Measurements from ENCODE around the gene HMHB1.

HMHB1 gene

GRCh38 chr5:143843461-143843860 is 31.5 kb downstream of the HMHB1 start:
- Histone ChIP-seq H3K9ac (ENCODE audit: low read length) (no peak overlapping the region), H3K36me3 (ENCODE audit: control insufficient read depth, insufficient read depth, low read length) (no peaks in the 10 kb centered on the region), H3K27ac (ENCODE audit: low read depth, low read length) (no peak overlapping the region), H3K4me3 (ENCODE audit: low read length) (no peak overlapping the region), H3K4me1 (ENCODE audit: control insufficient read depth, insufficient read depth, low read length) (no peaks in the 10 kb centered on the region), H3K27me3 (ENCODE audit: control insufficient read depth, insufficient read depth, low read length) (no peaks in the 10 kb centered on the region)

GRCh38 chr5:143850050-143850683 is 38.2 kb downstream of the HMHB1 start:
- Histone ChIP-seq H3K9ac (ENCODE audit: low read length) (no peak overlapping the region), H3K36me3 (ENCODE audit: control insufficient read depth, insufficient read depth, low read length) (no peaks in the 10 kb centered on the region), H3K4me3 (ENCODE audit: low read length) (no peak overlapping the region), H3K4me1 (ENCODE audit: control insufficient read depth, insufficient read depth, low read length) (no peaks in the 10 kb centered on the region), H3K27ac (ENCODE audit: low read depth, low read length) (no peak overlapping the region), H3K27me3 (ENCODE audit: control insufficient read depth, insufficient read depth, low read length) (no peaks in the 10 kb centered on the region)

- no peak overlapping the region for H3K27ac ChIP-seq (ENCODE audit: low read depth, low read length)
- no peak overlapping the region for H3K4me3 ChIP-seq (ENCODE audit: low read length)
- H3K9ac ChIP-seq (ENCODE audit: low read length) = no peak overlapping the region
- no peaks in the 10 kb centered on the region for H3K27me3 ChIP-seq (ENCODE audit: control insufficient read depth, insufficient read depth, low read length)
- no peaks in the 10 kb centered on the region for H3K36me3 ChIP-seq (ENCODE audit: control insufficient read depth, insufficient read depth, low read length)
- no peaks in the 10 kb centered on the region for H3K4me1 ChIP-seq (ENCODE audit: control insufficient read depth, insufficient read depth, low read length)
Measured at GRCh38 chr5:143851383-143851782, 39.4 kb downstream of the HMHB1 start.

GRCh38 chr5:143860211-143860610 is 48.2 kb downstream of the HMHB1 start:
- H3K9ac ChIP-seq (ENCODE audit: low read length) = no peak overlapping the region
- H3K4me1 ChIP-seq (ENCODE audit: control insufficient read depth, insufficient read depth, low read length) = no peaks in the 10 kb centered on the region
- no peaks in the 10 kb centered on the region for H3K36me3 ChIP-seq (ENCODE audit: control insufficient read depth, insufficient read depth, low read length)
- H3K27me3 ChIP-seq (ENCODE audit: control insufficient read depth, insufficient read depth, low read length) = no peaks in the 10 kb centered on the region
- no peak overlapping the region for H3K27ac ChIP-seq (ENCODE audit: low read depth, low read length)
- no peak overlapping the region for H3K4me3 ChIP-seq (ENCODE audit: low read length)

GRCh38 chr5:143862271-143862670 is 50.3 kb downstream of the HMHB1 start:
- Histone ChIP-seq H3K4me3 (ENCODE audit: low read length) (no peak overlapping the region), H3K27me3 (ENCODE audit: control insufficient read depth, insufficient read depth, low read length) (no peaks in the 10 kb centered on the region)

GRCh38 chr5:143865426-143866025 is 53.6 kb downstream of the HMHB1 start:
- Histone ChIP-seq H3K27ac (ENCODE audit: low read depth, low read length) (no peak overlapping the region), H3K27me3 (ENCODE audit: control insufficient read depth, insufficient read depth, low read length) (no peaks in the 10 kb centered on the region), H3K9ac (ENCODE audit: low read length) (no peak overlapping the region), H3K4me1 (ENCODE audit: control insufficient read depth, insufficient read depth, low read length) (no peaks in the 10 kb centered on the region), H3K4me3 (ENCODE audit: low read length) (no peak overlapping the region), H3K36me3 (ENCODE audit: control insufficient read depth, insufficient read depth, low read length) (no peaks in the 10 kb centered on the region)

More at GRCh38 chr5:143862271-143862670, 50.3 kb downstream of the HMHB1 start:
- H3K9ac ChIP-seq (ENCODE audit: low read length) = no peak overlapping the region
- no peaks in the 10 kb centered on the region for H3K36me3 ChIP-seq (ENCODE audit: control insufficient read depth, insufficient read depth, low read length)
- no peaks in the 10 kb centered on the region for H3K4me1 ChIP-seq (ENCODE audit: control insufficient read depth, insufficient read depth, low read length)
- no peak overlapping the region for H3K27ac ChIP-seq (ENCODE audit: low read depth, low read length)

Data from rectal smooth muscle tissue (tissue), 1 donor.